MM.1S (cell line): Measurements from ENCODE around the gene MYO10.

ENCODE experiments used
- DNase-seq: peaks from one replicate; pipeline ENCODE4 v3.0.0-alpha.2; 2015
- H2AFZ ChIP-seq: fragments of 300-600 bp; sonication (generic); 2 replicates; pipeline ENCODE4 v1.6.0; 2016; ENCODE audit warnings: antibody characterized with exemption, low read length
- H3F3A ChIP-seq: fragments of 300-600 bp; sonication (generic); 2 replicates; pipeline ENCODE4 v1.6.1; 2016; ENCODE audit warnings: mild to moderate bottlenecking, antibody characterized with exemption, low read length, moderate library complexity, mixed read lengths; ENCODE audit not compliant: insufficient read depth
- H3K27ac ChIP-seq: fragments of 300-600 bp; sonication (generic); 2 replicates; pipeline ENCODE4 v1.5.1; 2016; ENCODE audit warnings: mild to moderate bottlenecking, low read length
- H3K27me3 ChIP-seq: fragments of 300-600 bp; sonication (generic); replicated peaks from 2 replicates; pipeline ENCODE4 v1.6.0; 2016; ENCODE audit warnings: low read length; ENCODE audit not compliant: insufficient read depth
- H3K36me3 ChIP-seq: fragments of 300-600 bp; sonication (generic); replicated peaks from 2 replicates; pipeline ENCODE4 v1.6.1; 2016; ENCODE audit warnings: mild to moderate bottlenecking, low read length, mixed read lengths; ENCODE audit not compliant: insufficient read depth
- H3K4me1 ChIP-seq: fragments of 300-600 bp; sonication (generic); 2 replicates; pipeline ENCODE4 v1.6.1; 2016; ENCODE audit warnings: low read length, mixed read lengths
- H3K4me2 ChIP-seq: fragments of 300-600 bp; sonication (generic); 2 replicates; pipeline ENCODE4 v1.6.0; 2016; ENCODE audit warnings: low read depth, low read length
- H3K4me3 ChIP-seq: fragments of 300-600 bp; sonication (generic); 2 replicates; pipeline ENCODE4 v1.5.1; 2016; ENCODE audit warnings: low read length, mixed read lengths
- H3K79me2 ChIP-seq: fragments of 300-600 bp; sonication (generic); 2 replicates; pipeline ENCODE4 v1.6.1; 2016; ENCODE audit warnings: mixed run types, low read length, mixed read lengths
- H3K9ac ChIP-seq: fragments of 300-600 bp; sonication (generic); 2 replicates; pipeline ENCODE4 v1.6.1; 2016; ENCODE audit warnings: low read length, mixed read lengths
- H3K9me2 ChIP-seq: fragments of 300-600 bp; sonication (generic); replicated peaks from 2 replicates; pipeline ENCODE4 v1.6.1; 2016; ENCODE audit warnings: mild to moderate bottlenecking, low read length, mixed read lengths; ENCODE audit not compliant: insufficient read depth
- H3K9me3 ChIP-seq: fragments of 300-600 bp; sonication (generic); replicated peaks from 2 replicates; pipeline ENCODE4 v1.6.1; 2016; ENCODE audit warnings: mild to moderate bottlenecking, low read length, mixed read lengths; ENCODE audit not compliant: insufficient read depth
- H4K20me1 ChIP-seq: fragments of 300-600 bp; sonication (generic); 2 replicates; pipeline ENCODE4 v1.6.1; 2016; ENCODE audit warnings: mild to moderate bottlenecking, low read length, moderate library complexity, mixed read lengths; ENCODE audit not compliant: insufficient read depth
- CTCF ChIP-seq: fragments of 300-600 bp; sonication (generic); IDR thresholded peaks from 2 replicates; pipeline ENCODE4 v1.5.1; 2016; ENCODE audit warnings: antibody characterized with exemption, low read length, mixed read lengths
- EZH2 ChIP-seq: fragments of 300-600 bp; sonication (generic); optimal IDR thresholded peaks from 2 replicates; pipeline ENCODE3; 2017; ENCODE audit warnings: low read depth, mild to moderate bottlenecking, antibody characterized with exemption, low read length, mixed read lengths
- EZH2phosphoT487 ChIP-seq: fragments of 300-600 bp; sonication (generic); IDR thresholded peaks from 2 replicates; pipeline ENCODE4 v1.6.1; 2018; ENCODE audit warnings: antibody characterized with exemption, low read length

The MYO10 gene

GRCh38 chr5:16916262-16916878 lies 19.7 kb downstream of the MYO10 start:
- no peak for TF ChIP-seq EZH2
- no peak for TF ChIP-seq CTCF
- no peak overlapping the region for H3K4me3 ChIP-seq
- no peaks in the 10 kb centered on the region for H4K20me1 ChIP-seq
- DNase-seq, result no peak
- H3K4me1 ChIP-seq, result no peaks in the 10 kb centered on the region
- no peak overlapping the region for H3K27ac ChIP-seq
- no peaks in the 10 kb centered on the region for H3K27me3 ChIP-seq
- no peaks in the 10 kb centered on the region for H3K79me2 ChIP-seq
- no peaks in the 10 kb centered on the region for H3F3A ChIP-seq
- no peak overlapping the region for H3K4me2 ChIP-seq
- H2AFZ ChIP-seq, result no peak overlapping the region
- no peaks in the 10 kb centered on the region for H3K9me3 ChIP-seq
- H3K9ac ChIP-seq, result no peak overlapping the region
- no peaks in the 10 kb centered on the region for H3K36me3 ChIP-seq
- no peaks in the 10 kb centered on the region for H3K9me2 ChIP-seq

GRCh38 chr5:16914584-16914983 lies 21.5 kb downstream of the MYO10 start:
- no peak for DNase-seq
- no peaks in the 10 kb centered on the region for H3K27me3 ChIP-seq
- no peaks in the 10 kb centered on the region for H3K4me1 ChIP-seq
- H3K9me2 ChIP-seq, result no peaks in the 10 kb centered on the region
- H3K4me2 ChIP-seq, result no peak overlapping the region
- TF ChIP-seq EZH2, result no peak
- TF ChIP-seq EZH2phosphoT487, result no peak
- no peak for TF ChIP-seq CTCF
- no peak overlapping the region for H2AFZ ChIP-seq
- no peaks in the 10 kb centered on the region for H3K9me3 ChIP-seq
- no peaks in the 10 kb centered on the region for H3K36me3 ChIP-seq
- no peaks in the 10 kb centered on the region for H3K79me2 ChIP-seq
- no peak overlapping the region for H3K4me3 ChIP-seq
- no peak overlapping the region for H3K9ac ChIP-seq
- no peaks in the 10 kb centered on the region for H3F3A ChIP-seq
- H4K20me1 ChIP-seq, result no peaks in the 10 kb centered on the region
- H3K27ac ChIP-seq, result no peak overlapping the region

- H3K4me1 ChIP-seq, result no peaks in the 10 kb centered on the region
- no peaks in the 10 kb centered on the region for H3K9me3 ChIP-seq
These were observed 22.0 kb downstream of the MYO10 start for GRCh38 chr5:16914108-16914435.

More at GRCh38 chr5:16914108-16914435, 22.0 kb downstream of the MYO10 start:
- no peaks in the 10 kb centered on the region for H3K36me3 ChIP-seq
- H3F3A ChIP-seq, result no peaks in the 10 kb centered on the region
- DNase-seq, result no peak
- TF ChIP-seq CTCF (no peak), EZH2phosphoT487 (no peak), EZH2 (no peak)
- H3K4me3 ChIP-seq, result no peak overlapping the region
- H2AFZ ChIP-seq, result no peak overlapping the region
- H4K20me1 ChIP-seq, result no peaks in the 10 kb centered on the region
- H3K27me3 ChIP-seq, result no peaks in the 10 kb centered on the region
- H3K9ac ChIP-seq, result no peak overlapping the region
- no peaks in the 10 kb centered on the region for H3K9me2 ChIP-seq
- H3K4me2 ChIP-seq, result no peak overlapping the region
- no peak overlapping the region for H3K27ac ChIP-seq
- no peaks in the 10 kb centered on the region for H3K79me2 ChIP-seq
